KMS-11 (cell line): ENCODE measurements around the gene PRRC2B.

Experiments
- H2AFZ ChIP-seq: fragments of 200-600 bp; sonication (generic); 2 replicates; pipeline ENCODE4 v1.6.1; 2016; ENCODE audit warnings: antibody characterized with exemption, mixed run types, low read depth
- H3K27ac ChIP-seq: fragments of 200-600 bp; sonication (generic); 2 replicates; pipeline ENCODE4 v1.6.1; 2016; ENCODE audit warnings: mild to moderate bottlenecking, mixed run types
- H3K27me3 ChIP-seq: fragments of 200-600 bp; sonication (generic); 2 replicates; pipeline ENCODE4 v1.6.1; 2017; ENCODE audit warnings: mild to moderate bottlenecking, low read depth, mixed run types, moderate library complexity; ENCODE audit not compliant: insufficient read depth
- H3K36me3 ChIP-seq: fragments of 200-600 bp; sonication (generic); 2 replicates; pipeline ENCODE4 v1.6.1; 2017; ENCODE audit warnings: mild to moderate bottlenecking, mixed run types; ENCODE audit not compliant: insufficient read depth
- H3K4me1 ChIP-seq: fragments of 200-600 bp; sonication (generic); 2 replicates; pipeline ENCODE4 v1.6.1; 2016; ENCODE audit warnings: mild to moderate bottlenecking, low read depth, mixed run types; ENCODE audit not compliant: poor library complexity, severe bottlenecking
- H3K4me2 ChIP-seq: fragments of 200-600 bp; sonication (generic); 2 replicates; pipeline ENCODE4 v1.7.0; 2016; ENCODE audit warnings: mild to moderate bottlenecking, mixed run types
- H3K4me3 ChIP-seq: fragments of 200-600 bp; sonication (generic); IDR thresholded peaks from 2 replicates; pipeline ENCODE4 v1.6.1; 2017; ENCODE audit warnings: low read depth, low read length, mixed read lengths; ENCODE audit not compliant: insufficient read depth
- H3K79me2 ChIP-seq: fragments of 200-600 bp; sonication (generic); 2 replicates; pipeline ENCODE4 v1.6.1; 2016; ENCODE audit warnings: low read depth, mixed run types; ENCODE audit not compliant: insufficient read depth
- H3K9ac ChIP-seq: fragments of 200-600 bp; sonication (generic); 2 replicates; pipeline ENCODE4 v1.6.1; 2016; ENCODE audit warnings: mild to moderate bottlenecking, mixed run types
- H4K20me1 ChIP-seq: fragments of 200-600 bp; sonication (generic); 2 replicates; pipeline ENCODE4 v1.6.1; 2016; ENCODE audit warnings: mild to moderate bottlenecking, mixed run types; ENCODE audit not compliant: insufficient read depth
- TF ChIP-seq, protein P1 (sequence below): fragments of 200-600 bp; sonication (generic); conservative IDR thresholded peaks from 2 replicates; pipeline ENCODE4 v1.6.1; 2017; ENCODE audit warnings: low read depth, mild to moderate bottlenecking, antibody characterized with exemption, low read length, moderate library complexity, mixed read lengths

The PRRC2B gene

DNA sequence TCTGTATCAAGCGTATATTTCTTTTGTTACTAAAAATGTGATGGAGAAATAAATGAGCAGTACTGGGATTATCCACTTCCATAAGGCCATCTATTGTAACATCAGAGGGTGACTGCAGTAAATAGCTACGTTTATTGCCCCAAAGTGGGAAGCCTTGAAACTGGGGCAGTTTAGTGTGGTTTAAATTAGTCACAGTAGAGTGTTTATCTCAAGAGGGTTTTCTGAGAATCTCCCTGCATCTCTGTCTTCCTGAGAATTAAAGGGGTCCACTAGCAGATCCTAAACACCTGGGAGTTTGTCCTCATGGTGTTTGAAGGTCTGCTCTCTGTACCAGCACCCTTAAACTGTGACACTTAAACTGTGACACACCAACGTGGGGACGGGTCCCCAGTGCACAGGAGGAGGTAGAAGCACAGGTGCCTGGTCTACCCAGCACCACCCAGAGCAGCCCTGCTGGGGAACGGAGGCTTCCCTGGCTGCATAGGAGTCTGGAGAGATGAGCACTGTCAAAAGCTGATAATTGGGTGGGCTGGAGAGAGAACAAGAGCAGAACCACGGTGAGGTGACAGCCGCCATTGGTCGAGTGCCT lies 25.2 kb downstream of the PRRC2B start:
- H3K36me3 ChIP-seq: no peaks in the 10 kb centered on the region
- no peak overlapping the region for H3K4me3 ChIP-seq
- H4K20me1 ChIP-seq: peaks cover 82% of the 10 kb centered on the region
- no peaks in the 10 kb centered on the region for H3K27me3 ChIP-seq
- H2AFZ ChIP-seq: no peak overlapping the region
- peaks cover 14% of the 10 kb centered on the region for H3K4me1 ChIP-seq
- peaks cover 100% of the 10 kb centered on the region for H3K79me2 ChIP-seq
- no peak overlapping the region for H3K4me2 ChIP-seq
- TF ChIP-seq, protein P1, sequence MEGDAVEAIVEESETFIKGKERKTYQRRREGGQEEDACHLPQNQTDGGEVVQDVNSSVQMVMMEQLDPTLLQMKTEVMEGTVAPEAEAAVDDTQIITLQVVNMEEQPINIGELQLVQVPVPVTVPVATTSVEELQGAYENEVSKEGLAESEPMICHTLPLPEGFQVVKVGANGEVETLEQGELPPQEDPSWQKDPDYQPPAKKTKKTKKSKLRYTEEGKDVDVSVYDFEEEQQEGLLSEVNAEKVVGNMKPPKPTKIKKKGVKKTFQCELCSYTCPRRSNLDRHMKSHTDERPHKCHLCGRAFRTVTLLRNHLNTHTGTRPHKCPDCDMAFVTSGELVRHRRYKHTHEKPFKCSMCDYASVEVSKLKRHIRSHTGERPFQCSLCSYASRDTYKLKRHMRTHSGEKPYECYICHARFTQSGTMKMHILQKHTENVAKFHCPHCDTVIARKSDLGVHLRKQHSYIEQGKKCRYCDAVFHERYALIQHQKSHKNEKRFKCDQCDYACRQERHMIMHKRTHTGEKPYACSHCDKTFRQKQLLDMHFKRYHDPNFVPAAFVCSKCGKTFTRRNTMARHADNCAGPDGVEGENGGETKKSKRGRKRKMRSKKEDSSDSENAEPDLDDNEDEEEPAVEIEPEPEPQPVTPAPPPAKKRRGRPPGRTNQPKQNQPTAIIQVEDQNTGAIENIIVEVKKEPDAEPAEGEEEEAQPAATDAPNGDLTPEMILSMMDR: no peak
- no peak overlapping the region for H3K27ac ChIP-seq
- no peak overlapping the region for H3K9ac ChIP-seq

DNA sequence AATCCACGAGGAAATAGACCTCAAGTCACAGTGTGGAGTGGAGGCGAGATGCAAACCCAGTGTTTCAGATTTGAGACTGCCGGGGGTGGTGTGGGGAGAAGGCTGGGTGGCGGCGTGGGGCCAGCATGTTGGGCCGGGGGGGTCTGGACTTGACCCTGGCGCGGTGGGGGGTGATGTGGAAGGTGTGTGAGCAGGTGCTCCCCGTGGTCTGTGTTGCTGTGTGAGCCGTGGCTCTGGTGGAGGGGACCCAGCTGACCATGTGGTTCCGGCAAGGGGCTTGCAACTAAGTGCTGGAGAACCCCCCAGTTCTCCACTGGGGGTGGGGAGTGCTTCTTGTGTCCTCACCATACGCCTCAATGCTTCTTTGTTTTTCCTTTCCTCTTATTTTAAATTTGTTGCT lies 25.8 kb downstream of the PRRC2B start:
- Histone ChIP-seq H4K20me1 (peaks cover 82% of the 10 kb centered on the region), H3K27ac (no peak overlapping the region), H3K4me2 (no peak overlapping the region)

DNA sequence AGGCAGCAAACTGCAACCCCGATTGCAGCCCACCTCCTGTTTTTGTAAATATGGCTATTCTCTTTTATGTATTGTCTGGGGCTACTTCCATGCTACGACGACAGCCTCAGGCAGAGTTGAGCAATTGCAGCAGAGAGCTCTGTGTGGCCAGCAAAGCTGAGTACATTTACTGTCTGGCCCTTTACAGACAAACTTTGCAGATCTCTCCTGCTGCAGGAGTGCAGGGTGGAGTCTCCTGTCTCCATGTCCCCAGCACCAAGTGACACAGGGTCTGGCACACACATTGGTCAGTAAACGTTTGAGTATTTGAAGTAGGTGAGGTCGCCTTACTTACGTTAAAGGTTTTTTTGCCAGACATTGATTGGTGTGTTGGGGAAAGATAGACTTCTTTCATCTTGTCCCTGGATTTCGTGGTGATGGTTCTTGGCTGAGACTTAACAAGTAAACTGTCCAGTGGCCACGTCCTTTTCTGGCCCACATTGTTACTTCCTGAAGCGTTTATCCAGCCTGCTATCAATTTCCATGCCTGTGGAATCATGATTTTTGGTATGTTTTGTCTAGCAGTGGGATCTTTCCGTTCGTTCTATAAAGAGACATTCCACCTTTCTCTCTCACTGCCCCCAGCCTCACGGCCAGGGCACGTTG lies 27.2 kb downstream of the PRRC2B start:
- H3K4me1 ChIP-seq: peaks cover 14% of the 10 kb centered on the region
- TF ChIP-seq, protein P1: no peak
- no peak overlapping the region for H2AFZ ChIP-seq
- H3K9ac ChIP-seq: no peak overlapping the region
- H3K79me2 ChIP-seq: peaks cover 100% of the 10 kb centered on the region
- no peak overlapping the region for H3K4me3 ChIP-seq
- no peaks in the 10 kb centered on the region for H3K36me3 ChIP-seq
- H3K27me3 ChIP-seq: no peaks in the 10 kb centered on the region
- peaks cover 74% of the 10 kb centered on the region for H4K20me1 ChIP-seq
- H3K4me2 ChIP-seq: no peak overlapping the region
- H3K27ac ChIP-seq: no peak overlapping the region

More for the DNA sequence above, 25.8 kb downstream of the PRRC2B start:
- Histone ChIP-seq H3K9ac (no peak overlapping the region), H3K36me3 (no peaks in the 10 kb centered on the region), H3K79me2 (peaks cover 100% of the 10 kb centered on the region), H2AFZ (no peak overlapping the region), H3K27me3 (no peaks in the 10 kb centered on the region), H3K4me3 (no peak overlapping the region), H3K4me1 (peaks cover 14% of the 10 kb centered on the region)
- TF ChIP-seq, protein P1: no peak

DNA sequence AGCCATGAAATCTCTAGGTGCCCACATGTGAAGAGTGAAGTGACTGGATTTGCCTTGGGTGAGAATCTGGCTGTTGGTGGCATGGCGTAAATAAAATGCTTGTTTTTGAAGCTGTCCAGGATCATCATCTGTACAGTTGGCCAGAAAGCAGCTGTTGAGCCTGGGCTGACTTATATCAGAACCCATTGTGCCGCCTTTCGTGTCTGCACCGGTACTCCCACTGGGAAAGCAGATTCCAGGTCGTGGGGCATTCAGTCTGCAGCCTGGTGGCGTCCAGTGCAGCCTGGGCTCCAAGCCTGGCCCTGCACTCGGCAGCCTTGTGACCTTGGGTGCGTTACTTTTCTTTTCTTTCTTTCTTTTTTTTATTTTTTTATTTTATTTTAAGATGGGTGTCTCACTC lies 27.8 kb downstream of the PRRC2B start:
- H3K4me2 ChIP-seq: no peak overlapping the region
- no peaks in the 10 kb centered on the region for H3K27me3 ChIP-seq
- H2AFZ ChIP-seq: no peak overlapping the region
- peaks cover 100% of the 10 kb centered on the region for H3K79me2 ChIP-seq
- H3K36me3 ChIP-seq: no peaks in the 10 kb centered on the region
- H4K20me1 ChIP-seq: peaks cover 72% of the 10 kb centered on the region
- H3K4me1 ChIP-seq: peaks cover 9% of the 10 kb centered on the region
- H3K4me3 ChIP-seq: no peak overlapping the region
- no peak overlapping the region for H3K9ac ChIP-seq
- no peak overlapping the region for H3K27ac ChIP-seq
- TF ChIP-seq, protein P1: no peak
